ENCODE data around the gene PHGDH.

PHGDH gene

DNA sequence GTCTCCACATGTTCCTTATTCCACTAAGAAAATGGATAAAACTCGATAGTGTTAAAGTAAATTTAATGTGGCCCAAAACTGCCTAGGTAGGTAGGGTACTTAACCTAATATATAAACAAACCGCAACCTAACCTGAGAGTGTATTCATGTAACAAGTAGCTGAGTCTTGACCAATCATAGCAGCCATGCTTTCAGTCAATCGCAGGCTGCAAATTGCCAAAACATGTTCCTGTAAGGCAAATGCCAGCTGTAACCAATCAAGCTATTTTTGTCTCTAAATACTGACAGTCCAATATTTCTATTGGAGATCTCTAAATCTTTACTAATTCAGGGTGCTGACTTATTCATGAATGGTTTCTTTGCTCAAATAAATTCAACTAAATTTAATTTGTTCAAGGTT lies 60.0 kb downstream of the PHGDH start:
- no peak overlapping the region for H2AFZ ChIP-seq (ENCODE audit: low read length)
- no peaks in the 10 kb centered on the region for H3K79me2 ChIP-seq (ENCODE audit: low read length)
- no peaks in the 10 kb centered on the region for H3K4me1 ChIP-seq (ENCODE audit: low read length)
- no peak overlapping the region for H3K4me2 ChIP-seq (ENCODE audit: low read depth, low read length)
- H3K4me3 ChIP-seq (ENCODE audit: low read length) = no peak overlapping the region
- no peaks in the 10 kb centered on the region for H3K27me3 ChIP-seq (replicated peaks; ENCODE audit: insufficient read depth, low read length)
- no peak overlapping the region for H3K9ac ChIP-seq (ENCODE audit: low read length)
- DNase-seq = no peak
- H3F3A ChIP-seq (ENCODE audit: insufficient read depth, low read length) = no peaks in the 10 kb centered on the region
- TF ChIP-seq, protein P1, sequence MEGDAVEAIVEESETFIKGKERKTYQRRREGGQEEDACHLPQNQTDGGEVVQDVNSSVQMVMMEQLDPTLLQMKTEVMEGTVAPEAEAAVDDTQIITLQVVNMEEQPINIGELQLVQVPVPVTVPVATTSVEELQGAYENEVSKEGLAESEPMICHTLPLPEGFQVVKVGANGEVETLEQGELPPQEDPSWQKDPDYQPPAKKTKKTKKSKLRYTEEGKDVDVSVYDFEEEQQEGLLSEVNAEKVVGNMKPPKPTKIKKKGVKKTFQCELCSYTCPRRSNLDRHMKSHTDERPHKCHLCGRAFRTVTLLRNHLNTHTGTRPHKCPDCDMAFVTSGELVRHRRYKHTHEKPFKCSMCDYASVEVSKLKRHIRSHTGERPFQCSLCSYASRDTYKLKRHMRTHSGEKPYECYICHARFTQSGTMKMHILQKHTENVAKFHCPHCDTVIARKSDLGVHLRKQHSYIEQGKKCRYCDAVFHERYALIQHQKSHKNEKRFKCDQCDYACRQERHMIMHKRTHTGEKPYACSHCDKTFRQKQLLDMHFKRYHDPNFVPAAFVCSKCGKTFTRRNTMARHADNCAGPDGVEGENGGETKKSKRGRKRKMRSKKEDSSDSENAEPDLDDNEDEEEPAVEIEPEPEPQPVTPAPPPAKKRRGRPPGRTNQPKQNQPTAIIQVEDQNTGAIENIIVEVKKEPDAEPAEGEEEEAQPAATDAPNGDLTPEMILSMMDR (IDR thresholded peaks at IDR 0.05; ENCODE audit: low read length) = no peak
- no peak overlapping the region for H3K27ac ChIP-seq (ENCODE audit: low read length)
- H4K20me1 ChIP-seq (ENCODE audit: insufficient read depth, low read length) = no peaks in the 10 kb centered on the region
- no peaks in the 10 kb centered on the region for H3K36me3 ChIP-seq (replicated peaks; ENCODE audit: insufficient read depth, low read length)
- no peaks in the 10 kb centered on the region for H3K9me2 ChIP-seq (replicated peaks; ENCODE audit: insufficient read depth, low read length)
- H3K9me3 ChIP-seq (replicated peaks; ENCODE audit: insufficient read depth, low read length) = no peaks in the 10 kb centered on the region

DNA sequence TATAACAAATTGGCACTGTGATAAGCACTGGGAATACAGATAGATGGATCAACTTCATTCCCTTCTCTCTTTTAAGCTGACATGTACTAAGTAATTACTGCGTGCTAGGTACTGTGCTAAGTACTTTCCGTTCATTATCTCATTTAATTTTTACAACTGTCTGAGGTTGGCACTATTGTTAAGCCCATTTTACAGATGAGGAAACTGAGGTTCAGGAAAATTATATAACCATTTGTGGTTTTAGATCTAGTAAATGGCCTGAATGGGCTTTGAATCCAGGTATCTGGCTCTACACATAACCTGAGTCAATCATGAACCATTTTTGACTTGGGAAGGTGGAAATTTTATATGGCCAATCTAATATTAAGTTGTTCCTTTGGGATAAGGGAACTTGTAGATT lies 60.6 kb downstream of the PHGDH start:
- Histone ChIP-seq H3K4me2 (ENCODE audit: low read depth, low read length) (no peak overlapping the region), H4K20me1 (ENCODE audit: insufficient read depth, low read length) (no peaks in the 10 kb centered on the region), H3F3A (ENCODE audit: insufficient read depth, low read length) (no peaks in the 10 kb centered on the region), H3K9ac (ENCODE audit: low read length) (no peak overlapping the region), H3K9me3 (replicated peaks; ENCODE audit: insufficient read depth, low read length) (no peaks in the 10 kb centered on the region), H3K27me3 (replicated peaks; ENCODE audit: insufficient read depth, low read length) (no peaks in the 10 kb centered on the region), H3K4me1 (ENCODE audit: low read length) (no peaks in the 10 kb centered on the region), H3K79me2 (ENCODE audit: low read length) (no peaks in the 10 kb centered on the region), H2AFZ (ENCODE audit: low read length) (no peak overlapping the region), H3K27ac (ENCODE audit: low read length) (no peak overlapping the region), H3K4me3 (ENCODE audit: low read length) (no peak overlapping the region), H3K9me2 (replicated peaks; ENCODE audit: insufficient read depth, low read length) (no peaks in the 10 kb centered on the region), H3K36me3 (replicated peaks; ENCODE audit: insufficient read depth, low read length) (no peaks in the 10 kb centered on the region)
- TF ChIP-seq, protein P1 (IDR thresholded peaks at IDR 0.05; ENCODE audit: low read length) = no peak
- TF ChIP-seq EZH2 (optimal IDR thresholded peaks at IDR 0.05; ENCODE audit: low read depth, low read length) (no peak), EZH2phosphoT487 (IDR thresholded peaks at IDR 0.05; ENCODE audit: low read length) (no peak)
- DNase-seq = no peak

DNA sequence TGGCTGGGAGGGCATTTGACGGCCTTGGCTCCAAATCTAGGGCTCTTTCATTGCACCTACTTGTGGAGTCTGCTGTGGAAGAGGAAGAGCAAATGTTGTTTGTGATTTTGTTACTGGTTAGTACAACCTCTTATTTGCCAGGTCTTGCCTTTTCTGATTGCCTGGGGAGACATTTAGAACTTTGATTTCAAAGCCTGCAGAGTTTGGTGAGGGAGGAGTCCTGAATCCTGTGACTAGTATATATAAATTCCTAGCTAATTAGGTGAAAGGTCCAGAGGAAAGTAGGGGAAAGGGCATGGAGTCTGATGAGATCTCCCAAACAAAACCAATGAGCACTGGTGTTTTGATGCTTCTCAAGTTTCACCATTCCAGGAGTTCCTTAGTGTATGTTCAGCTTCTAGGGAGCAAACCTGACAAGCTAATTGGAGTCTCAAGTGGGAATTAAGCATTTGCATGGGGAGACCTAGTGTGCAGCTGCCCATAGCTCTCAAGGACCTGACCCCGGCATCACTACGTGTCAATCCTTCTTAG lies 62.0 kb downstream of the PHGDH start:
- Histone ChIP-seq H3K36me3 (replicated peaks; ENCODE audit: insufficient read depth, low read length) (no peaks in the 10 kb centered on the region), H2AFZ (ENCODE audit: low read length) (no peak overlapping the region), H3K4me3 (ENCODE audit: low read length) (no peak overlapping the region), H3K27me3 (replicated peaks; ENCODE audit: insufficient read depth, low read length) (no peaks in the 10 kb centered on the region), H3K9me2 (replicated peaks; ENCODE audit: insufficient read depth, low read length) (no peaks in the 10 kb centered on the region), H3F3A (ENCODE audit: insufficient read depth, low read length) (no peaks in the 10 kb centered on the region), H3K4me1 (ENCODE audit: low read length) (no peaks in the 10 kb centered on the region), H3K9me3 (replicated peaks; ENCODE audit: insufficient read depth, low read length) (no peaks in the 10 kb centered on the region), H3K4me2 (ENCODE audit: low read depth, low read length) (no peak overlapping the region), H3K9ac (ENCODE audit: low read length) (no peak overlapping the region), H3K27ac (ENCODE audit: low read length) (no peak overlapping the region), H3K79me2 (ENCODE audit: low read length) (no peaks in the 10 kb centered on the region), H4K20me1 (ENCODE audit: insufficient read depth, low read length) (no peaks in the 10 kb centered on the region)
- no peak for TF ChIP-seq EZH2 (optimal IDR thresholded peaks at IDR 0.05; ENCODE audit: low read depth, low read length)
- no peak for TF ChIP-seq EZH2phosphoT487 (IDR thresholded peaks at IDR 0.05; ENCODE audit: low read length)
- TF ChIP-seq, protein P1 (IDR thresholded peaks at IDR 0.05; ENCODE audit: low read length) = no peak
- no peak for DNase-seq

All from MM.1S (cell line).